GM19397 (cell line): Measurements from ENCODE around the gene ANKRD24.
"Not testable (repeated sequence)": the region's sequence is repeated elsewhere in the genome, so short reads cannot be mapped to it uniquely, and the experiment has no call there.

ENCODE experiments used
- ATAC-seq: cut with Tn5 transposase; IDR thresholded peaks from one replicate; pipeline ENCODE4 v1.9.1; 2021; ENCODE audit warnings: mild to moderate bottlenecking, moderate library complexity; ENCODE audit not compliant: unreplicated experiment

The ANKRD24 gene

GRCh38 chr19:4197625-4198466, 15.4 kb downstream of the ANKRD24 start:
- no peak for ATAC-seq

DNA sequence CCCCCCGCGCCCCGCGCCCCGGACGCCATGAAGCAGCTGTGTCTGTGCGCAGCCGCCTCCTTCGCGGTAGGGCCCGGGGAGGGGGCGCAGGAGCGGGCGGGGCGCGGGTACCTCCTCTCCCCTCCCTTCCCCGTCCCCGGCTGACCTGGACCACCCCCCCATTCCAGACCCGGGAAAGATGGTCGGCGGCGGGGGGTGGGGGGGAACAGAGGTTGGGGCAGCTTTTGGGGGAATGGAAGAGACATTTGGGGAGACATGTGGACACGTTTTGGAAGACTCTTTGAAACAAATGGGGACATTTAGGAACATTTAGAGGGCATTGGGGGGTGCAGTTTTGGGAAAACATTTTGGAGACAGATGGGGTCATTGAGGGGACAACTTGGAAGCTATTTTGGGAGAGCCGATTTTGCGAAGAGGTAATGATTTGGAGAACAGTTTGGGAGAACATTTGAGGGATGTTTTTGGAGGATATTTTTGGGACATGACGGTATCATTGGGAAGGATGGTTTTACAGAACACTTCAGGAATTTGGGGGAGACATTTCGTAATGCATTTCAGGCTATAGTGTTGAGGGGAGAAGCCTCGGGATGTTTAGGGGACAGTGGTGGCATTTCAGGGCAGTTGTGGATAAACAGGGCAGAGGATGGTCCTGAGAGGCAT, 16.1 kb downstream of the ANKRD24 start:
- ATAC-seq, result no peak

GRCh38 chr19:4199699-4200293, 17.3 kb downstream of the ANKRD24 start:
- ATAC-seq, result no peak

GRCh38 chr19:4200940-4201542, 18.6 kb downstream of the ANKRD24 start:
- no peak for ATAC-seq

GRCh38 chr19:4201798-4202197, 19.3 kb downstream of the ANKRD24 start:
- ATAC-seq, result no peak

DNA sequence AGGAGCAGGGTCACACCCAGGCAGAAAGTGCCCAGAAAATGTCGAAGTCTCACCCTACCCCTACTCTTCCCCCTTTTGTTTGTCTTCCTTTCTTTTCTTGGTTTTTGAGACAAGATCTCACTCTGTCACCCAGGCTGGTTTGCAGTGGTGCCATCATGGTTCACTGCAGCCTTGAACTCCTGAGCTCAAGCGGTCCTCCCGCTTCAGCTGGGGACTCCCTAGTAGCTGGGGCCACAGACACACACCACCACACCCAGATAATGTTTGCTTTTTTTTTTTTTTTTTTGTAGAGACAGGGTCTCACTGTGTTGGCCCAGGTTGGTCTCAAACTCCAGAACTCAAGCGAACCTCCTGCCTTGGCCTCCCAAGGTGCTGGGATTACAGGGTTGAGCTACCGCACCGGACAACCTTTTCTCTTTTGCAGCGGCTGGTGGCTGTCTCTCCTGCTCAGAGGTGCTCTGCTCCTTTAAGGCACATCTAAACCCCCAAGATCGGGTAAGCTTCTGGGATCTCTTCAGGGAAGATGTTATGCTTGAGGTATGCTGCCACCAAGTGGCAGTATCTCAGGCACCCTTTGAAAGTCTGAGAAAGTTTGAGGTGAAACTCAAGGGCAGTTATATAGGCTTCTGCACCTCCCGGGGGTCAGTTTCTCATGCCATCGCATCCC, 24.5 kb downstream of the ANKRD24 start:
- no peak for ATAC-seq

GRCh38 chr19:4208385-4209094, 26.1 kb downstream of the ANKRD24 start:
- ATAC-seq, result no peak

- no peak for ATAC-seq
Measured at GRCh38 chr19:4210166-4210731, 27.8 kb downstream of the ANKRD24 start.

DNA sequence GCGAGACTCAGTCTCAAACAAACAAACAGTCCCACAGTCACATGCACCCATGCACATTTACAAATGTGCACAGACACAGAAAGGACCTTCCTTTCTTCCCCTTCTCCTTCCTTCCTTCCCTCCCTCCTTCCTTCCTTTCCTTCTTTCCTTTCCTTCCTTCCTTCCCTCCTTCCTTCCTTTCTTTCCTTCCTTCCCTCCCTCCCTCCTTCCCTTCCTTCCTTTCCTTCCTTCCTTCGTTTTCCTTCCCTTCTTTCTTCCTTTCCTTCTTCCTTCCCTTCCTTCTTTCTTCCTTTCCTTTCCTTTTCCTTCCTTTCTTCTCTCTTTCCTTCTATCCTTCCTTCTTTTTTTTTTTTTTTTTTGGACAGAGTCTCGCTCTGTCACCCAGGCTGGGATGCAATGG, 30.6 kb downstream of the ANKRD24 start:
- ATAC-seq, result no peak

DNA sequence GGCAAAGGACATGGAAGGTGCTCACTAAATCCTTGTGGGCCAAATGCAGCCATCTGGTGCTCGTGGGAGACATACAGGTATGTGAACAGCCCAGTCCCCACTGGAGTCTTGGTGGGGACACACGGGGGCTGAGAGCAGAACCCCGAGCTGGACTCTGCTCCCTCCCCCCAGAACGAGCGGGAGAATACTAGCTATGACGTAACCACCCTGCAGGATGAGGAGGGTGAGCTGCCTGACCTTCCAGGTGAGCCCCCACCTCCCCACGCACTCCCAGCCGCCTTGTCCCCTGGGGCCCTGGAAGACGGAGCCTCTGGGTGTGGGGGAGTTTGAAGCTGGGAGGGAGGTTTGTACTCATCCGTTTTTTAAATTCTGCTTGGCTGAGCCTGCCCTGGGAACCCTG, 33.3 kb downstream of the ANKRD24 start:
- ATAC-seq, result no peak

GRCh38 chr19:4216846-4217245, 34.4 kb downstream of the ANKRD24 start:
- ATAC-seq, result no peak

- ATAC-seq, result no peak
Measured at GRCh38 chr19:4217429-4218264, 35.2 kb downstream of the ANKRD24 start.

- not testable (repeated sequence) for ATAC-seq
Measured at GRCh38 chr19:4218523-4218922, 36.0 kb downstream of the ANKRD24 start.

- no peak for ATAC-seq
Measured at GRCh38 chr19:4220188-4220587, 37.7 kb downstream of the ANKRD24 start.

DNA sequence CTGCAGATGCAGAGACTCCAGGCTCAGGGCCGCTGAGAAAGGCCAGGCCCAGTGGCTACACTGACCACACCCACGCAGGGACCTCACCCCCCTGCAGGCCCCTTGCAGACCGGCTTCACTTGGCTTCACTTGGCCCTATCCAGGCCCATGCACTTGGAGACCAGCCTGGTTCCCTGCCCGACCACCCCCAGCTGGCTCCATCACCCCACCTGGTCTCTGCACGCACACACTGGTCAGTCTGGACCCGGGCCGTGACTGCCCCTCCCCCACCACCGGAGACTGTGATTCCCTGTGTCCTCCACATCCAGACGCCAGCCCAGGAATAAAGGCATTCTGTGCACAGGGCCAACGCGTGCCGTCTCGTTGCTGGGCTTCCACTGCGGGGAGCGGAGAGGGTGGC, 42.0 kb downstream of the ANKRD24 start:
- no peak for ATAC-seq

- ATAC-seq, result no peak
Measured at GRCh38 chr19:4225885-4226284, 43.4 kb downstream of the ANKRD24 start.

DNA sequence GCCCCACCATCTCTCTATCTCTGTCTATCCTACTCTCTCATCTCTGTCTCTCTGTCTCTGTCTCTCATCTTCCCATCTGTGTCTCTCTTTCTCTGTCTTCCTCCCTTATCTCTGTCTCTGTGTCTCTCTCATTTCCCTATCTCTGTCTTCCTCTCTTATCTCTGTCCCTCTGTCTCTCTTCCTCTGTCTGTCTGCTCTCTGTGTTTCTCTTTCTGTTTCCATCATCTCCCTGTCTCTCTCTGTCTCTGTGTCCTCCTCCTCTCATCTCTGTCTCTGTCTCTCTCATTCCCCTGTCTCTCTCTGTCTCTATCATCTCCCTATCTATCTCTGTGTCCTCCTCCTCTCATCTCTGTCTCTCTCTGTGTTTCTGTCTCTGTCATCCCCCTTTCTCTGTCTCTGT, 45.3 kb downstream of the ANKRD24 start:
- ATAC-seq, result no peak

GRCh38 chr19:4228765-4229178, 46.3 kb downstream of the ANKRD24 start:
- no peak for ATAC-seq
